Testis (tissue), 3 donors: ENCODE results near the gene EEFSEC. TPM values are rescaled to one million over a fixed set of nuclear protein-coding genes. Genes with fewer than 3 reads are reported as not detected.

Experiments used
- DNase-seq: peaks from one replicate; pipeline ENCODE4 v3.0.0-alpha.2; 2019
- H3K27ac ChIP-seq, 2 donors: fragments of 200-600 bp; sonication (generic); one replicate each; pipeline ENCODE4 v1.5.1; 2019
- H3K27me3 ChIP-seq: fragments of 200-600 bp; sonication (generic); one replicate; pipeline ENCODE4 v1.5.1; 2019
- H3K36me3 ChIP-seq: fragments of 200-600 bp; sonication (generic); one replicate; pipeline ENCODE4 v1.5.1; 2017; ENCODE audit warnings: low read depth; ENCODE audit errors: missing control alignments
- H3K4me1 ChIP-seq: fragments of 200-600 bp; sonication (generic); one replicate; pipeline ENCODE4 v1.5.1; 2019
- H3K4me3 ChIP-seq, 2 donors: fragments of 200-600 bp; sonication (generic); one replicate each; pipeline ENCODE4 v1.5.1; 2017 to 2019
- H3K9me3 ChIP-seq: fragments of 200-600 bp; sonication (generic); one replicate; pipeline ENCODE4 v1.5.1; 2017
- CTCF ChIP-seq, 3 experiments: fragments of 450-650 bp in 2 of 3; fragments of 200-600 bp in 1 of 3; sonication (generic) in 1 of 3; IDR thresholded peaks; one replicate each; pipeline ENCODE4 v1.5.1; 2016 to 2019; ENCODE audit warnings: antibody characterized with exemption in 3 of 3, mild to moderate bottlenecking in 2 of 3, moderate library complexity in 1 of 3
- POLR2A ChIP-seq: fragments of 450-650 bp; IDR thresholded peaks from one replicate; pipeline ENCODE4 v1.6.1; 2017; ENCODE audit warnings: antibody characterized with exemption, mild to moderate bottlenecking, moderate library complexity
- WGBS, 2 donors: methylation state at CpG; one replicate each; pipeline ENCODE4 v1.1.5; 2018; 5-methylcytosine and 5-hydroxymethylcytosine counted together
- intact Hi-C: fragments of 100-400 bp; cut with DNase I; formaldehyde crosslinking; loops from one replicate; pipeline ENCODE4 v1.15.1; 2023; ENCODE audit warnings: low total_unique reads
- polyA plus RNA-seq: library from polyadenylated mRNA; stranded (reverse); fragments of 350-450 nt; fragmentation: Illumina TruSeq; extraction: RNeasy Lipid Tissue Mini Kit (QIAGEN cat#74804); gene quantifications from one replicate; pipeline ENCODE4 v1.2.3, GENCODE V29; 2014; ENCODE audit warnings: low read depth, low replicate concordance; ENCODE audit not compliant: insufficient read depth
- total RNA-seq, 2 donors: library from RNA; depleted of rRNA; stranded (reverse); fragments of >200 nt; gene quantifications; one replicate each; pipeline ENCODE4 v1.2.3, GENCODE V29; 2016

The EEFSEC gene
- total and polyA plus RNA-seq, 3 donors from 2014 or later, result 35.4 to 40.3 (median 35.4) TPM

GRCh38 chr3:128195802-128196201 is 42.5 kb downstream of the EEFSEC start:
- 71 to 81% methylated on average over 6 of the region's 6 CpGs for WGBS, 2 donors
- Histone ChIP-seq H3K27ac (no peak overlapping the region), H3K4me3 (no peak overlapping the region), H3K27me3 (no peaks in the 10 kb centered on the region), H3K36me3 (no peaks in the 10 kb centered on the region), H3K4me1 (peaks cover 10% of the 10 kb centered on the region), H3K9me3 (no peaks in the 10 kb centered on the region)
- no peak for TF ChIP-seq CTCF (IDR thresholded peaks at IDR 0.05)
- TF ChIP-seq POLR2A, result no peak
- intact Hi-C loops, result no loop called here
- DNase-seq, result no peak

GRCh38 chr3:128196647-128197046 is 43.4 kb downstream of the EEFSEC start:
- TF ChIP-seq CTCF (IDR thresholded peaks at IDR 0.05), result no peak
- TF ChIP-seq POLR2A, result no peak
- Histone ChIP-seq H3K4me3 (no peak overlapping the region), H3K4me1 (peaks cover 10% of the 10 kb centered on the region), H3K27me3 (no peaks in the 10 kb centered on the region), H3K27ac (no peak overlapping the region), H3K9me3 (no peaks in the 10 kb centered on the region), H3K36me3 (no peaks in the 10 kb centered on the region)
- intact Hi-C loops, result no loop called here
- DNase-seq, result no peak
- 74 to 85% methylated on average over 4 of the region's 4 CpGs for WGBS, 2 donors

GRCh38 chr3:128197855-128198254 is 44.6 kb downstream of the EEFSEC start:
- no peak for TF ChIP-seq CTCF (IDR thresholded peaks at IDR 0.05)
- TF ChIP-seq POLR2A, result no peak
- H3K36me3 ChIP-seq, result no peaks in the 10 kb centered on the region
- intact Hi-C loops, result no loop called here
- WGBS, 2 donors, result 54 to 66% methylated on average over 7 of the region's 7 CpGs
- no peak overlapping the region for H3K27ac ChIP-seq
- DNase-seq, result no peak
- no peaks in the 10 kb centered on the region for H3K9me3 ChIP-seq
- no peaks in the 10 kb centered on the region for H3K27me3 ChIP-seq
- no peak overlapping the region for H3K4me3 ChIP-seq
- H3K4me1 ChIP-seq, result peaks cover 10% of the 10 kb centered on the region

GRCh38 chr3:128198313-128198712 is 45.0 kb downstream of the EEFSEC start:
- intact Hi-C loops, result no loop called here
- Histone ChIP-seq H3K27ac (no peak overlapping the region), H3K9me3 (no peaks in the 10 kb centered on the region), H3K27me3 (no peaks in the 10 kb centered on the region), H3K36me3 (no peaks in the 10 kb centered on the region), H3K4me3 (no peak overlapping the region), H3K4me1 (peaks cover 10% of the 10 kb centered on the region)
- TF ChIP-seq POLR2A, result no peak
- TF ChIP-seq CTCF (IDR thresholded peaks at IDR 0.05), result no peak
- WGBS, 2 donors, result 75 to 85% methylated on average over 1 of the region's 1 CpG
- no peak for DNase-seq

- peaks cover 10% of the 10 kb centered on the region for H3K4me1 ChIP-seq
- no peak for DNase-seq
- intact Hi-C loops, result no loop called here
- no peaks in the 10 kb centered on the region for H3K27me3 ChIP-seq
- TF ChIP-seq POLR2A (no peak), CTCF (IDR thresholded peaks at IDR 0.05) (no peak)
- H3K4me3 ChIP-seq, result no peak overlapping the region
- H3K9me3 ChIP-seq, result no peaks in the 10 kb centered on the region
- 95 to 100% methylated on average over 1 of the region's 1 CpG for WGBS, 2 donors
- no peaks in the 10 kb centered on the region for H3K36me3 ChIP-seq
- no peak overlapping the region for H3K27ac ChIP-seq
Observed at GRCh38 chr3:128199110-128199509, 45.8 kb downstream of the EEFSEC start.
